NCI-H2081 treated with DMSO at 0.1 percent for 48 hours (cell line): ENCODE data around the gene CCSER2.

Experiments
- DNase-seq: peaks from one replicate; lab custom pipeline; 2025; lab: John Stamatoyannopoulos, UW

The CCSER2 gene

DNA sequence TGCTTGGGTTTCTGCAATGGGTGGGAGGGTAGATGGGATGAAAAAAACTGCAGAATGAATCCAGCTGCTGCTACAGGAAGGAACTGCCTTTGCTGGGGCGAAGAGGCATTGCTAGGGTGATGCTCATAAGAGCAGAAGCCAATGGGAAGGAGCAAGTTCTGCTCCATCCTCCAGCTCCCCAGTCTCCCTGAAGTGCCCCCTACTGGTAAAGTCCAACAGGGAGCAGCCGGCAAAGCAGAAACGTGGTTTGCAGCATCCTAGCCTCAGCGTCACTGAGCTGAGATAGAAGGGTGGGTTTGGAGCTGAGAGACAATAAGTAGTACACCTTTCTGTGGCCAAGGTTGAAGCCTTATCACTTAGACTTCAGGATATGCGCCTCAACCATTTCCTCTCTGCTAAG is 220.5 kb downstream of the CCSER2 start:
- no peak for DNase-seq

DNA sequence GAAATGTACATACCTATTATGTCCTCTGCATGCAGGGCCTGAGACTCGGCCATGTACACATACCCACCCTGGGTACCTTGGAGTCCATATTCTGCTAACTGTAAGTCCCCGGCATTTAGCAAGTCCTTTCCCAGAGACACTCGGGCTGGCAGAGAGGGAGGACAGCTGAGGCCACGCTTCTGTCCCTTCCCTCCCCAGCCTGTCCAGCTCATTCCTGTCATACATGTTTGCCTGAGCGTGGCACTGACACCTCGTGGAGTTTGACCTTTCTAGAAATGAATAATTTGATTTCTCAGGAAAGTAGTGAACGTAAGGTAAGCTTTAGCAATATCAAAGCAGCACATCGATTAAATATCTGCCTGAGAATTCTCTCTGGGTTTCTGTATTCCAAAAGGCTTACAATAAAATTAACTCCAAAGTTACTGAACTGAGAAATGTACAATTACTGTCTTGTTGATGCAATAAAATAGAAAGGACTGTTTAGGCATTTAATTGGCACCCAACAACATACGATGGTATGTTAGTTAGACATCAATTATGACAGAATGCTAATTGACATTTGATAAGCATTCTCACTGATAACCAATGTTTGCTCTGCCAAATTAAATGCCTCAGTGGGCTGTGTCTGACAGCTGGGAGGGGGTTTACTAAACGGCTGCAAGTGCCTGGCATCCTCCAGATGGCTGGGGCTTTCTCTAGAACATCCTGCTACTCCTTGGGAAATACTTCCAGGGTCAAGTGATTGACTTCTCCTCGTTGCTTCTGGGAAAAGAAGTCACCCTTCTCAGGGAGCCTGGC is 221.2 kb downstream of the CCSER2 start:
- DNase-seq, result no peak

DNA sequence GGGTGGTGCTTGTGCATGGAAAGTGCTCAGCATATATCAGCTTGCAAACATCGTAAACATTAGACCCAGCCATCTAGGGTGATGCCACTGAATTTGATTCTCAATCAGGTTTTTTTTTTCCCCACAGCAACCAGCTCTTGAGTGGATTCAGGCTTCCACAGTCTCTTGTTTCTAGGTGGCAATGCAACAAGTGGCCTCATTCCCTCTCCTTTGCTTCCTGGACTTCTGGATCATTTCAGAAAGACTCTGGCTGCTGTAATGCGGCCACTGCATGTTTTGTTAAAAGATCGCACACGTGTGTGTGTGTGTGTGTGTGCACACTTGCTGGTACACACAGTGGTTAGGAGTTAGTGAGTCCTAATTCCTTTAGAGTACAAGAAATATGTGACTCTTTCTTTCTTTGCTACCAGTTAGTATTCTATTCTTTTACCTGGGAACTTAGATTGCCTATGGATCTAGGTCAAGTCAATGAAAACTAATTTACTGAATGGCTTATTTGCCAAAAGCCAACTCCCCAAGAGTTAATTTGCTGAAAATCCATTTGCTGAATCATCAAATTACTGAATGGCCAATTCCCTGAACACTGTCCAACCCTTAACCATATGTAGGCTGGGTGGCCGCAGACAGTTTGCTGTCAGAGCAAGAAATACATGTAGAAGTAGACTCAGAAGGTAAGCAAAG is 222.5 kb downstream of the CCSER2 start:
- no peak for DNase-seq

DNA sequence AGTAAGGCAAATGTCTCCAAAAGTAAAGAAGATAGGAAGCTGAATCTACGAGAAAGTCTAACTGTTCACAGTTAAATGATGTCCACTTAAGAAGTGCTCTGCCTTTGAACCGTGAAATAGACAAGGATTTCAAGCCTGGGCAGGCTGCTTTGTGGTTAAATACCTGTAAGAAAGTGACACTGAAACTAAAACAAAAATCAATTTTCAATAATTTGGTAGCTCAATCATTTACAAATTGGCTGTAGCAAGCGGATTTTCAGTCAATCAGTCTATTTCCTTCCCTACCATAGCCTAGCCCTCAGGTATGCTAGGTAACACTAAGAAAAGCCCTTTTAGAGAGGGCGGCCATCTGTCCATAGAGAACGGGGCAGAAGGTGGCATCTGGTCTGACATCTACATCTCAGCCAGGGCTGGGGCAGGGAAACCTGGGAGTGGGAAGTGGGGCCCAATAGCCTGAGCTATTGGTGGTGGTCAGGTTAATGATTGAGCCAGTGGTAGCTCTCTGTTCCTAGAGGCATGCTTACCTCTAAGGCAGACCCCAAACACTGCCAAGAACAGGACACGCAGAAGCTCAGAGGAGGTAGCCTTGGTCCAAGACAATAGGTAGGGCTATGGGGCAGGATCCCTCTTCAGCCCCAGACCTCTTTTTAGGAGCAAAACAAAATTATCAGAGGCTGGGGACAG is 223.2 kb downstream of the CCSER2 start:
- DNase-seq, result no peak

DNA sequence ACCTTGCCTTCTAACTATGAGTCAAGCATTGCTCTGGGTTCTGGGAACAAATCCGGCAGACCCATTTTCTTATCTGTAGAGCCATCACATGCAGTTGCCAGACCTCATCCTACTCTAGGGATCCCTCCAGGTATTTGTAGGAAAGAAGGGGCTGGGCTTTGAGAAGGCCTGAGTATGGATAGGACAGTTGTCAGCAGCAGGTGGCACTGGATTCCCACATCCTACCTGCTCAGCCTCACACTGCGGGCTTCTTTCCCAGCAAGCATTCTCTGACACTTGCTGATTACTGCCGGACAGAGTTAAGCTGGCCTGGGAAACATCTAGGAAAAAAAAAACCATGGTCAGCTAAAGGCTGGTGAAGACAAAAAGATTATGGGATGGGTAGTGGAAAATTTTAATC is 224.1 kb downstream of the CCSER2 start:
- DNase-seq, result no peak

DNA sequence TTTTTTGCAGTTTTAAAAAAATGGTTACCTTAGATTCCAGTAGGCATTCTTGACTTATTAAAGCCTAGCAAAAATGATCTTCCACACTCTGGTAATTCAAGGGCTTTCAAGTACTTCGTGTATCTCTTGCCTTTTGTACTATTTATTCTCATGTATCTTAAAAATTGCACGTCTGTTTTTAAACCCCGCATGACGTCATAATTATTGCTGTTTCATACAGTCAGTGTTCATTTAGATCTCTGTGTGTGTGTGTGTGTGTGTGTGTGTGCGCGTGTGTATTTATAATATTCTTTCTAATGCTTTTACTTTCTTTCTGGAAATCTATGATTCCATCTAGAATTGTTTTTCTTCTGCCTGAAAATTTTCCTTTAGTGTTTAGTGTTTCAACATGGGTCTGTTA is 234.2 kb downstream of the CCSER2 start:
- no peak for DNase-seq

DNA sequence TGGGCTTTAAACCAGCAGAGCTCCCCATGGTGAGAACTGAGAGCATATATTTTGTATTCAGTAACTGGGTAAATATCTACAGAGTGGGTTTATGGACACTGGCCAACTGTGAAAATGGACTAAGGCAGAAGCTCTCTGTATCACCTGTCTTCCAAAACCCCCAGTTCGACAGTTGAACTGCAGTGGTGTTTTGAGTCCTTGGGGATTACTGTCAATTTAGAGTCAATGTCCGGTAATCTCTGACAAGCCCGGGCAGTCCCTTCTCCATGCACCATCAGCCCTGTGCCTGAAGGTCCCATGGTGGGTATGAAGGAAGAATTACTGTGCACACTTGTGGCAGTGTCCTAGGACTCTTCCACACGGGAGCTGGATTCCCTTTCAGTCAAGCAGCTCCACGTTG is 235.0 kb downstream of the CCSER2 start:
- DNase-seq, result peak; percentile 68

DNA sequence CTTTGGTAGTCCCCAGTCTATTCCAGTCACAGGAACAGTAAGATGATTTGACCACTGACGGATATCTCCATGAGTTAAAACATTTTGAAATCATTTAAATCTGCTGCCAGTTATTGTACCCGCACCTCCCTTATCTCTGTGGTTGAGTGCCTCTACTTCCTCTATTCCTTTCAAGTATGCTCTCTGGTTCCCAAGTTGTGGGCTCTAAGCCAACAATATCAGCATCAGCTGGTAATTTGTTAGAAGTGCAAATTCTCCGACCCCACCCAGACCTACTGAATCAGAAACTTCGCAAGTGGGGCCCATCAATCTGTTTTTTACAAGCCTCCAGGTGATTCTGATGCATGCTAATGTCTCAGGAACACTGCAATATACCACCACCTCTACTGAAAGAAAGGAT is 235.5 kb downstream of the CCSER2 start:
- no peak for DNase-seq

DNA sequence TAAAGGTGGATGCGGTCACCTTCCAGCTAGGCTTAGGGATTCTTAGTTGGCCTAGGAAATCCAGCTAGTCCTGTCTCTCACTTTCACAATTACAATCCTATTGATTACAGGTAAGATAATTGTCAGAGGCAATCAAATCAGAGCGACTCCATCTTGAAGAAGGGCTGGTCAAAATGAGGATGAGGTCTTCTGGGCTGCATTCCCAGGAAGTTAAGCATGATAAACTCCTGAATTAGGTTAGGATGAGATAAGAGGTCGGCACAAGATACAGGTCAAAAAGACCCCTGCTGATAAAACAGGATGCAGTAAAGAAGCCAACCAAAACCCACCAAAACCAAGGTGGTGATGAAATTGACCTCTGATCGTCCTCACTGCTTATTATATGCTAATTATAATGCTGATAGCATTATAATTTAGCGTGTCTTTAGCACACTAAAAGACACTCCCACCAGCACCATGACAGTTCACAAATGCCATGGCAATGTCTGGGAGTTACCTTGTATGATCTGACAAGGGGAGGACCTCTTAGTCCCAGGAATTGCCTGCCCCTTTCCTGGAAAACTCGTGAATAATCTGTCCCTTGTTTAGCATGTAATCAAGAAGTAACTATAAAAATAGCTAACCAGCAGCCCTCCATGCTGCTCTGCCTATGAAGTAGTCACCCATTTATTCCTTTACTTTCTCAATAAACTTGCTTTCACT is 237.6 kb downstream of the CCSER2 start:
- DNase-seq, result no peak

DNA sequence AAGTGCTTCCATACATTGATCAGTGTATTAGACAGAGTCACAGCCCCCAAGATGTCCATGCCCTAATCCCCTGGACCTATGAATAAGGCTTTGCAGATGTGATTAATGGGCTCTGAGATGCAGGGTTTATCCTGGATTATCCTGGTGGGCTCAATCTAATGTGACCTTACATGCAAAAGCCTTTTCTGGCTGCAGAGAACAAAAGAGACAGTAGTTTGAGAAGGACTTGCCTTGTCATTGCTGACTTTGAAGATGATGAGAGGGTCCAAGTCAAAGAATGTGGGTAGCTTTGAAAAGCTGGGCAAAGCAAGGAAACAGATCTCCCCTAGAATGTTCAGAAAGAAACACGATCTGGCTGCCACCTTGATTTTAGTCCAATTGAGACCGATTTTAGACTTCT is 238.7 kb downstream of the CCSER2 start:
- DNase-seq, result no peak
